HG03095 (cell line): ENCODE results near the gene HNRNPF.
"Not testable (repeated sequence)": the region's sequence is repeated elsewhere in the genome, so short reads cannot be mapped to it uniquely, and the experiment has no call there.

ENCODE experiments used
- ATAC-seq: cut with Tn5 transposase; IDR thresholded peaks from one replicate; pipeline ENCODE4 v1.9.1; 2021; ENCODE audit warnings: moderate library complexity; ENCODE audit not compliant: unreplicated experiment

Gene HNRNPF

GRCh38 chr10:43408710-43409384, at the start of gene HNRNPF:
Gene HNRNPF (minus strand): TSS chr10:43409186. CDS start chr10:43387884, 21,302 bp downstream.
- ATAC-seq, result peak; percentile 64

GRCh38 chr10:43458227-43458626, 49.2 kb upstream of the HNRNPF start:
- no peak for ATAC-seq

GRCh38 chr10:43456561-43456960, 47.6 kb upstream of the HNRNPF start:
- ATAC-seq, result not testable (repeated sequence)

GRCh38 chr10:43454025-43454424, 45.0 kb upstream of the HNRNPF start:
- ATAC-seq, result not testable (repeated sequence)

GRCh38 chr10:43453266-43453831, 44.4 kb upstream of the HNRNPF start:
- ATAC-seq, result peak; percentile 30

GRCh38 chr10:43452356-43452914, 43.4 kb upstream of the HNRNPF start:
- no peak for ATAC-seq

- ATAC-seq, result no peak
Observed at GRCh38 chr10:43448742-43449141, 39.8 kb upstream of the HNRNPF start.

GRCh38 chr10:43446219-43447017, 37.4 kb upstream of the HNRNPF start:
- ATAC-seq, result not testable (repeated sequence)

- ATAC-seq, result no peak
Observed at GRCh38 chr10:43444897-43445466, 36.0 kb upstream of the HNRNPF start.

GRCh38 chr10:43444323-43444722, 35.3 kb upstream of the HNRNPF start:
- no peak for ATAC-seq

- no peak for ATAC-seq
Observed at GRCh38 chr10:43440463-43441134, 31.6 kb upstream of the HNRNPF start.

- no peak for ATAC-seq
Observed at GRCh38 chr10:43437141-43437870, 28.3 kb upstream of the HNRNPF start.

- ATAC-seq, result peak; percentile 97
Observed at GRCh38 chr10:43436291-43437140, 27.5 kb upstream of the HNRNPF start, which contains the start of gene ZNF487. Gene ZNF487 (plus strand): TSS chr10:43437111. CDS start chr10:43475814, 38,703 bp downstream.

GRCh38 chr10:43430926-43431663, 22.1 kb upstream of the HNRNPF start:
- no peak for ATAC-seq

- no peak for ATAC-seq
Observed at GRCh38 chr10:43427166-43427825, 18.3 kb upstream of the HNRNPF start.

GRCh38 chr10:43426476-43426875, 17.5 kb upstream of the HNRNPF start:
- not testable (repeated sequence) for ATAC-seq

- ATAC-seq, result no peak
Observed at GRCh38 chr10:43424416-43424815, 15.4 kb upstream of the HNRNPF start.

- not testable (repeated sequence) for ATAC-seq
Observed at GRCh38 chr10:43421944-43422343, 13.0 kb upstream of the HNRNPF start.
